SK-N-SH (cell line): Measurements from ENCODE around the gene PIGC. TPM values are rescaled to one million over a fixed set of nuclear protein-coding genes. Genes with fewer than 3 reads are reported as not detected.

ENCODE experiments used
- CTCF ChIA-PET: fragments of 300-600, 350-600 bp; formaldehyde crosslinking; extraction: SDS; loops from one replicate; lab custom pipeline; 2021; lab: Yijun Ruan, JAX
- POLR2A ChIA-PET: fragments of 350-600 bp; sonication (Branson Sonifier 250); formaldehyde crosslinking; extraction: SDS; loops from one replicate; lab custom pipeline; 2020; ENCODE audit warnings: antibody characterized with exemption, inconsistent platforms; lab: Yijun Ruan, JAX
- DNase-seq: peaks from one replicate; pipeline ENCODE4 v3.0.0; 2012
- H2AFZ ChIP-seq: fragments of 200-600 bp; sonication (generic); 2 replicates; pipeline ENCODE4 v1.8.1; 2016; ENCODE audit warnings: antibody characterized with exemption, mild to moderate bottlenecking, low read depth
- H3F3A ChIP-seq: fragments of 200-600 bp; sonication (generic); replicated peaks from 2 replicates; pipeline ENCODE3; 2016; ENCODE audit warnings: antibody characterized with exemption, mild to moderate bottlenecking; ENCODE audit not compliant: insufficient read depth
- H3K27ac ChIP-seq, 2 experiments: fragments of 200-500 bp in 1 of 2; fragments of 200-600 bp in 1 of 2; sonication (Bioruptor generic) in 1 of 2; sonication (generic), shearing (Covaris generic) in 1 of 2; 2 replicates each; pipeline versions ENCODE4 v1.5.1 to v1.6.1; 2014 to 2016; ENCODE audit warnings: low read depth in 2 of 2, inconsistent platforms in 1 of 2, low read length in 1 of 2, mild to moderate bottlenecking in 1 of 2, mixed read lengths in 1 of 2
- H3K27me3 ChIP-seq: fragments of 200-600 bp; sonication (generic), shearing (Covaris generic); 2 replicates; pipeline ENCODE4 v1.6.1; 2016; ENCODE audit warnings: mixed run types; ENCODE audit not compliant: insufficient read depth
- H3K36me3 ChIP-seq, 2 experiments: fragments of 200-500 bp in 1 of 2; fragments of 200-600 bp in 1 of 2; sonication (Bioruptor generic) in 1 of 2; sonication (generic) in 1 of 2; replicated peaks in 1 of 2; 2 replicates each; pipeline versions ENCODE3 to v1.5.1; 2014 to 2016; ENCODE audit warnings: low read length in 1 of 2, mild to moderate bottlenecking in 1 of 2; ENCODE audit not compliant: insufficient read depth in 2 of 2, control insufficient read depth in 1 of 2
- H3K4me1 ChIP-seq, 2 experiments: fragments of 200-500 bp in 1 of 2; fragments of 200-600 bp in 1 of 2; sonication (Bioruptor generic) in 1 of 2; sonication (generic), shearing (Covaris generic) in 1 of 2; 2 replicates each; pipeline versions ENCODE4 v1.5.1 to v1.6.1; 2014 to 2016; ENCODE audit warnings: low read depth in 1 of 2, low read length in 1 of 2, mixed run types in 1 of 2; ENCODE audit not compliant: insufficient read depth in 2 of 2, control insufficient read depth in 1 of 2
- H3K4me2 ChIP-seq: fragments of 200-600 bp; sonication (generic), shearing (Covaris generic); 2 replicates; pipeline ENCODE4 v1.6.1; 2017; ENCODE audit warnings: mixed run types
- H3K4me3 ChIP-seq, 2 experiments: fragments of 200-500 bp in 1 of 2; fragments of 200-600 bp in 1 of 2; sonication (Bioruptor generic) in 1 of 2; sonication (generic), shearing (Covaris generic) in 1 of 2; 2 replicates each; pipeline versions ENCODE4 v1.5.1 to v1.8.1; 2014 to 2016; ENCODE audit warnings: low read depth in 2 of 2, inconsistent platforms in 1 of 2, low read length in 1 of 2, mild to moderate bottlenecking in 1 of 2, mixed read lengths in 1 of 2, moderate library complexity in 1 of 2
- H3K79me2 ChIP-seq: fragments of 200-600 bp; sonication (generic); 2 replicates; pipeline ENCODE4 v1.8.1; 2017; ENCODE audit warnings: mild to moderate bottlenecking; ENCODE audit not compliant: insufficient read depth
- H3K9ac ChIP-seq: fragments of 200-600 bp; sonication (generic); 2 replicates; pipeline ENCODE4 v1.6.1; 2017; ENCODE audit warnings: mixed run types
- H3K9me2 ChIP-seq: fragments of 200-600 bp; sonication (generic); 2 replicates; pipeline ENCODE4 v1.6.1; 2017; ENCODE audit warnings: mixed run types
- H3K9me3 ChIP-seq: fragments of 200-600 bp; sonication (generic); 2 replicates; pipeline ENCODE4 v1.6.1; 2017; ENCODE audit warnings: mixed run types, mild to moderate bottlenecking, moderate library complexity
- H4K20me1 ChIP-seq: fragments of 200-600 bp; sonication (generic); 2 replicates; pipeline ENCODE4 v1.6.1; 2017; ENCODE audit warnings: mild to moderate bottlenecking, mixed run types; ENCODE audit not compliant: insufficient read depth
- ELF1 ChIP-seq: IDR thresholded peaks from 2 replicates; pipeline ENCODE4 v1.4.0; 2012
- EP300 ChIP-seq, 2 experiments: IDR thresholded peaks; 2 replicates each; pipeline versions ENCODE4 v1.4.0 to v1.6.1; 2012; ENCODE audit warnings: borderline replicate concordance in 1 of 2, low read depth in 1 of 2, low read length in 1 of 2
- GABPA ChIP-seq: IDR thresholded peaks from 2 replicates; pipeline ENCODE4 v1.4.0; 2012; ENCODE audit warnings: low read depth, mild to moderate bottlenecking
- MXI1 ChIP-seq: IDR thresholded peaks from 2 replicates; pipeline ENCODE4 v1.6.1; 2012; ENCODE audit warnings: mild to moderate bottlenecking, low read depth, low read length, improper control_type of control experiment
- POLR2AphosphoS5 ChIP-seq: IDR thresholded peaks from 2 replicates; pipeline ENCODE4 v1.6.1; 2012; ENCODE audit warnings: low read depth, low read length
- RFX5 ChIP-seq: IDR thresholded peaks from 2 replicates; pipeline ENCODE4 v1.6.1; 2012; ENCODE audit warnings: mild to moderate bottlenecking, improper control_type of control experiment, low read length
- SMC3 ChIP-seq: IDR thresholded peaks from 2 replicates; pipeline ENCODE4 v1.6.1; 2012; ENCODE audit warnings: low read depth, low read length, improper control_type of control experiment
- TEAD4 ChIP-seq: IDR thresholded peaks from 2 replicates; pipeline ENCODE4 v1.4.0; 2012; ENCODE audit warnings: mild to moderate bottlenecking, borderline replicate concordance; ENCODE audit not compliant: insufficient read depth
- YY1 ChIP-seq: IDR thresholded peaks from 2 replicates; pipeline ENCODE4 v1.4.0; 2012; ENCODE audit warnings: low read depth, mild to moderate bottlenecking
- WGBS: methylation state at CpG from one replicate; pipeline ENCODE4 v1.1.6; 2017; ENCODE audit warnings: low lambda C conversion rate; 5-methylcytosine and 5-hydroxymethylcytosine counted together
- polyA plus RNA-seq, 3 experiments: library from polyadenylated mRNA; depleted of rRNA; stranded (reverse); fragments of >200 nt; gene quantifications; 2 replicates each; pipeline ENCODE4 v1.2.3, GENCODE V29; 2012
- TF ChIP-seq, protein P1 (sequence below): fragments of 200-600 bp; sonication (generic); IDR thresholded peaks from 2 replicates; pipeline ENCODE4 v1.6.1; 2017; ENCODE audit warnings: antibody characterized with exemption, mild to moderate bottlenecking, moderate library complexity
- TF ChIP-seq, protein P2 (sequence below): fragments of 150-350 bp; IDR thresholded peaks from 2 replicates; pipeline ENCODE4 v1.6.1; 2016; ENCODE audit warnings: mild to moderate bottlenecking, low read depth, low read length
- TF ChIP-seq, protein P3 (sequence below): IDR thresholded peaks from 2 replicates; pipeline ENCODE4 v1.4.0; 2012; ENCODE audit warnings: low read depth
- TF ChIP-seq, protein P4 (sequence below): IDR thresholded peaks from 2 replicates; pipeline ENCODE4 v1.4.0; 2012; ENCODE audit warnings: low read depth, borderline replicate concordance
- TF ChIP-seq, protein P5 (sequence below): IDR thresholded peaks from 2 replicates; pipeline ENCODE4; 2012

PIGC gene
- polyA plus RNA-seq, 1 of the 3 experiments (the other 2 are of a cell fraction) = 20.6 TPM

DNA sequence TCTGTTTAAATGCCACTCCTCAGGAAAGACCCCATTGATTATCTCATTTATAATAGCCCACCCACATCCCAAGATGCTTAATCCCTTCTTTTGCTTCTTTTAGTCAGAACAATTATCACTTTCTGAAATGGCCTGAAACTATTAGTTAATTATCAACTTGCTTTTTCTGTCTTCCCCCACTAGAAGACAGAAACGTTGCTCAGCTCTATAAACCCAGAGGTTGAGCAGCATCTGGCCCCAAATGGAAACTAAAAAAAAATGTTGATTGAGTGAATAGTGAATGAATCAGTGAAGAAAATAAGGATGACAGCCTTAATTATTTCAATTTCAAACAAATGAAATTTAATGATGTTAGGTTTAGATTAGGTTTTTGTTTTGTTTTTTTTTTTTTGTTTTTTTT, 38.2 kb upstream of the PIGC start (continued):
- TF ChIP-seq, protein P1, sequence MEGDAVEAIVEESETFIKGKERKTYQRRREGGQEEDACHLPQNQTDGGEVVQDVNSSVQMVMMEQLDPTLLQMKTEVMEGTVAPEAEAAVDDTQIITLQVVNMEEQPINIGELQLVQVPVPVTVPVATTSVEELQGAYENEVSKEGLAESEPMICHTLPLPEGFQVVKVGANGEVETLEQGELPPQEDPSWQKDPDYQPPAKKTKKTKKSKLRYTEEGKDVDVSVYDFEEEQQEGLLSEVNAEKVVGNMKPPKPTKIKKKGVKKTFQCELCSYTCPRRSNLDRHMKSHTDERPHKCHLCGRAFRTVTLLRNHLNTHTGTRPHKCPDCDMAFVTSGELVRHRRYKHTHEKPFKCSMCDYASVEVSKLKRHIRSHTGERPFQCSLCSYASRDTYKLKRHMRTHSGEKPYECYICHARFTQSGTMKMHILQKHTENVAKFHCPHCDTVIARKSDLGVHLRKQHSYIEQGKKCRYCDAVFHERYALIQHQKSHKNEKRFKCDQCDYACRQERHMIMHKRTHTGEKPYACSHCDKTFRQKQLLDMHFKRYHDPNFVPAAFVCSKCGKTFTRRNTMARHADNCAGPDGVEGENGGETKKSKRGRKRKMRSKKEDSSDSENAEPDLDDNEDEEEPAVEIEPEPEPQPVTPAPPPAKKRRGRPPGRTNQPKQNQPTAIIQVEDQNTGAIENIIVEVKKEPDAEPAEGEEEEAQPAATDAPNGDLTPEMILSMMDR = no peak
- TF ChIP-seq TEAD4 = no peak
- TF ChIP-seq ELF1 = no peak
- TF ChIP-seq, protein P2, sequence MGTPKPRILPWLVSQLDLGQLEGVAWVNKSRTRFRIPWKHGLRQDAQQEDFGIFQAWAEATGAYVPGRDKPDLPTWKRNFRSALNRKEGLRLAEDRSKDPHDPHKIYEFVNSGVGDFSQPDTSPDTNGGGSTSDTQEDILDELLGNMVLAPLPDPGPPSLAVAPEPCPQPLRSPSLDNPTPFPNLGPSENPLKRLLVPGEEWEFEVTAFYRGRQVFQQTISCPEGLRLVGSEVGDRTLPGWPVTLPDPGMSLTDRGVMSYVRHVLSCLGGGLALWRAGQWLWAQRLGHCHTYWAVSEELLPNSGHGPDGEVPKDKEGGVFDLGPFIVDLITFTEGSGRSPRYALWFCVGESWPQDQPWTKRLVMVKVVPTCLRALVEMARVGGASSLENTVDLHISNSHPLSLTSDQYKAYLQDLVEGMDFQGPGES = no peak

DNA sequence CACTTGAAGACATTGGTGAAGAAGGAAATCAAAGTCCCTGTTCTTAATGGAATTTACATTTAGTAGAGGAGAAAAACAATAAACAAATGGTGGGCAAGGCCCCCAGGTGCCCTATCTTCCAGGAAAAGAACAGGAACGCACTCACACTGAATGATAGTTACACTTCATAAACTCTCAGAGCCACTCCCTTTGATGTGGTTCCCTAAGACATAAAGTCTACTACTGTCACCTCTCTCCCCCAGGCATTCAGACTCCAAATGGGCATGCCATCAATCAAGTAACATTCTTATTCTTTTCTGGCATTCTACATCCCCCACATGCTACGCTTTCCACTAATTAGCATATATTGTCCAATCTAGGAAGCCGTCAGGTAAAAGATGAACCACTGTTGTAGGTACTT, 36.6 kb upstream of the PIGC start:
- TF ChIP-seq, protein P3, sequence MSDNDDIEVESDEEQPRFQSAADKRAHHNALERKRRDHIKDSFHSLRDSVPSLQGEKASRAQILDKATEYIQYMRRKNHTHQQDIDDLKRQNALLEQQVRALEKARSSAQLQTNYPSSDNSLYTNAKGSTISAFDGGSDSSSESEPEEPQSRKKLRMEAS = no peak
- TF ChIP-seq, protein P4, sequence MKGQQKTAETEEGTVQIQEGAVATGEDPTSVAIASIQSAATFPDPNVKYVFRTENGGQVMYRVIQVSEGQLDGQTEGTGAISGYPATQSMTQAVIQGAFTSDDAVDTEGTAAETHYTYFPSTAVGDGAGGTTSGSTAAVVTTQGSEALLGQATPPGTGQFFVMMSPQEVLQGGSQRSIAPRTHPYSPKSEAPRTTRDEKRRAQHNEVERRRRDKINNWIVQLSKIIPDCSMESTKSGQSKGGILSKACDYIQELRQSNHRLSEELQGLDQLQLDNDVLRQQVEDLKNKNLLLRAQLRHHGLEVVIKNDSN = no peak
- TF ChIP-seq YY1 = no peak
- ChIA-PET POLR2A (no interaction called here), CTCF (no interaction called here)
- WGBS = 80% methylated on average over 3 of the region's 3 CpGs
- H3K9ac ChIP-seq = no peak overlapping the region
- peaks cover 0 to 3% of the 10 kb centered on the region in 2 experiments; a peak in 2 of 4 replicates for H3K4me1 ChIP-seq
- no peak overlapping the region for H3K27ac ChIP-seq
- no peak overlapping the region for H2AFZ ChIP-seq
- no peaks in the 10 kb centered on the region for H3K9me2 ChIP-seq
- no peaks in the 10 kb centered on the region for H3K9me3 ChIP-seq
- no peaks in the 10 kb centered on the region for H3K79me2 ChIP-seq
- DNase-seq = no peak
- H3K4me2 ChIP-seq = no peak overlapping the region
- no peaks in the 10 kb centered on the region for H4K20me1 ChIP-seq
- no peak overlapping the region for H3K4me3 ChIP-seq
- no peaks in the 10 kb centered on the region for H3F3A ChIP-seq
- peaks cover 5% of the 10 kb centered on the region; the same call in 1 of the 2 replicates for H3K27me3 ChIP-seq
- H3K36me3 ChIP-seq = no peaks in the 10 kb centered on the region

DNA sequence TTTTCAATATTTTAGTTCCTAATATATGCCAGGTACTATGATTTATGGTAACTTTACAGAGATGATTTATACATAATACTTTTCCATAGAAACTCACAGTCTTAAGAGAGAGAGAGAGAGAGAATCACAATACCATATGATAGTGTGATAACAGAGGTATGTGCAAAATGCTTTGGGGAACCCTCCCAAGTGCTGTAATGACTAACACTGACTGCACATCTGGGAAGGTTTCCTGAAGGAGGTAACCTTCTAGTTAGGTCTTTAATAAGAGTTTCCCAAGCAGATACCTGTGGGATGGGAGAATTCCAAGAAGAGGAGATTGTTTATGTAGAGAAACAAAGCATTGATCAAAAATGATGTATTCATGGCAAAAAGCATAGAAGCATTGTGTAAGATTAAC, 34.6 kb upstream of the PIGC start:
- Histone ChIP-seq H3K9ac (no peak overlapping the region), H3K27me3 (0 out of 2 replicates have a peak, but pooled peaks cover 5% of the 10 kb centered on the region), H3K79me2 (no peaks in the 10 kb centered on the region), H3K27ac (no peak overlapping the region), H3K9me2 (no peaks in the 10 kb centered on the region), H4K20me1 (no peaks in the 10 kb centered on the region), H3K4me3 (no peak overlapping the region), H3K4me1 (peaks cover 0 to 3% of the 10 kb centered on the region in 2 experiments; a peak in 2 of 4 replicates), H3F3A (no peaks in the 10 kb centered on the region), H3K4me2 (no peak overlapping the region), H3K9me3 (no peaks in the 10 kb centered on the region), H2AFZ (no peak overlapping the region), H3K36me3 (no peaks in the 10 kb centered on the region)
- ChIA-PET CTCF (no interaction called here), POLR2A (no interaction called here)
- TF ChIP-seq RFX5 = no peak
- no peak for TF ChIP-seq SMC3
- no peak for TF ChIP-seq MXI1
- TF ChIP-seq, protein P5, sequence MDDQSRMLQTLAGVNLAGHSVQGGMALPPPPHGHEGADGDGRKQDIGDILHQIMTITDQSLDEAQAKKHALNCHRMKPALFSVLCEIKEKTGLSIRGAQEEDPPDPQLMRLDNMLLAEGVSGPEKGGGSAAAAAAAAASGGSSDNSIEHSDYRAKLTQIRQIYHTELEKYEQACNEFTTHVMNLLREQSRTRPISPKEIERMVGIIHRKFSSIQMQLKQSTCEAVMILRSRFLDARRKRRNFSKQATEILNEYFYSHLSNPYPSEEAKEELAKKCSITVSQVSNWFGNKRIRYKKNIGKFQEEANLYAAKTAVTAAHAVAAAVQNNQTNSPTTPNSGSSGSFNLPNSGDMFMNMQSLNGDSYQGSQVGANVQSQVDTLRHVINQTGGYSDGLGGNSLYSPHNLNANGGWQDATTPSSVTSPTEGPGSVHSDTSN = no peak
- TF ChIP-seq EP300 (IDR thresholded peaks at IDR 0.05; ENCODE audit: borderline replicate concordance in 1 of 2, low read depth in 1 of 2, low read length in 1 of 2) = no peak
- TF ChIP-seq GABPA = no peak
- TF ChIP-seq POLR2AphosphoS5 = no peak
- TF ChIP-seq, protein P1 = no peak
- DNase-seq = no peak
